ENCODE measurements around the gene ETV6.

ETV6 gene

DNA sequence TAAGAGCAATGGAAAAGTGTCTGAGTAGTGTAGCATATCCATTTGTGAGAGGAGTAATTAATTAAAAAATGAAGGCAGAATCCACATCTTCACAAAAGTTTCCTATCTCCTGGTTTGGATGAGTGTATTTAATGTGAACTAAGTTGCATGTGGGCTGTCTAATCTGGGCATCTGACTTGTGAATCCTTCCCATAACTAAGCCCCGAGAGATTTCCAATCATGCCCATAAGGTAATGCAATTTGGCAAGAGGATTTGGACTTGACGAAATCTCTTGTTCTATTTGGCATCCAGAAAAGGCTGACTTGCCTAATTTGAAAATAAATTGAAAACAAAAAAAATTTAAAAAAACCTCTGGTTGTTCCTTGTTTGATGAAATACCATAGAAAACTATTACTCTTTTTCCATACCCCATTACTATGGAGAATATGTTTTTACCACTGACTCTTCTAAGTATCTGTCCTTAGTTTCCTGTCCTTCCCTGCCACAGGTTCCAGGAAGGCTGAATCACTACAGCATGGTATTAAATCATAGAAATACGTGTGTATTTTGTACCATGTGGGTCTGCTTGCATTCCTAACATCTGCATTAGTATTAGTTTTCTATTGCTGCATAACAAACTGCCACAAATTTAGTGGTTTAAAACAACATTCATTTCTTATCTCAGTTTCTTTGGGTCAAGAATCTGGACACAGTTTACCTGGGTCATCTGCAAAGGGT, 48.4 kb downstream of the ETV6 start:
- DNase-seq, result no peak

DNA sequence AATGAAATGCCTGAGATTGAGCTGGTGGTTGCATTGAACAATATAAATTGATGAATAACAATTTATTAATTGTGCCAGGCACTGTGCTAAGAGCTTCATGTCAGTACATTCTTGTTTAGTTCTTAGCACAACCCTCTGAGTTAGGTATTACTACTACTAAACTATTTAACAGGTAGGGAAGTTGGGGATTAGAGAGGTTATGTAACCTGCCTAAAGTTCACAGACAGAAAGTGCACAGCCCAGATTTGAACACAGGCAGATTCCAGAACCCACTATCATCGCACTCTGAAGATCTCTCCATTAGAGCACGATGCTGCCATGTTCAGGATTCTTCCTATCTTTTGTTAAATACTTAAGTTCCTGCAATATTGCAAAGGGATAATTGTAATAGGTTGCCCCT, 49.3 kb downstream of the ETV6 start:
- DNase-seq, result no peak

- no peak for DNase-seq
Measured at GRCh38 chr12:11701433-11701832, 52.0 kb downstream of the ETV6 start.

- no peak for DNase-seq
Measured at GRCh38 chr12:11702959-11703358, 53.5 kb downstream of the ETV6 start.

DNA sequence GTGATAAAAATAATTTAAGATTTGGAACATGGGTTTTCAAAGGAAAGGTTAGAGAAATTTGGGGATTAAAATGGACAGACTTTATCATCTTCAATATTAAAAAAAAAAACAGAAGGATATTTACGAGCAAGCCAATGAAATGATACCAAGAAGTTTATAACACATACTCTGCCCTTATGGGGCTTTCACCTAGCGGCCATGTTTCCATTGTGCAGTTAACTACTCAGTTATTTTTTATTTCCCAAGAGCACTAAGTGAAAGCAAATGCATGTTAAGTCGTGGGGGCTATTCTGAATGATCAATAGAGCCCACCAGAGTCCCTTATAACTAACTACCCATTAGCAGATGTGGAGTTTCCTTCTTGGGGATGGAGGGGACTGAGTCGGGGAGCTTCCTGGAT, 53.9 kb downstream of the ETV6 start:
- no peak for DNase-seq

- DNase-seq, result no peak
Measured at GRCh38 chr12:11704089-11704488, 54.6 kb downstream of the ETV6 start.

DNA sequence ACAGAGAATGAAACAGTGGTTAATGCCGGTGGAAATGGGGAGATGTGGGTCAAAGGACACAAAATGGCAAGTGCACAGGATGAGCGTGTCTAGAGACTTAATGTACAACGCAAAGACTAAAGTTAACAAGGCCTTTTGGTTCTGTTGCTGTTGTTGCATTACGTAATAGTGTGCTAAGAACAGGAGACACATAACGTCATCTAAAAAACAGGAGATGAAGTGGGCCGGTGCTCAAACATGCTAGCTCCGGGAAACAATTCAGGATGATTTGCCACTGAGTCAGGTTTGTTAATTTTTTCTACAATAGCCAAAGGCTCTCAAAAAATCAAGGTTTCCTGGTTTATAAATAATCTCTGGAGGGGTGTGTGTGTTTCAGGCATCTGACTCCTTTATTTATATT, 55.5 kb downstream of the ETV6 start:
- DNase-seq, result no peak

GRCh38 chr12:11706509-11707379, 57.3 kb downstream of the ETV6 start:
- no peak for DNase-seq

GRCh38 chr12:11707535-11707934, 58.1 kb downstream of the ETV6 start:
- DNase-seq, result no peak

- DNase-seq, result no peak
Measured at GRCh38 chr12:11709513-11709912, 60.0 kb downstream of the ETV6 start.

DNA sequence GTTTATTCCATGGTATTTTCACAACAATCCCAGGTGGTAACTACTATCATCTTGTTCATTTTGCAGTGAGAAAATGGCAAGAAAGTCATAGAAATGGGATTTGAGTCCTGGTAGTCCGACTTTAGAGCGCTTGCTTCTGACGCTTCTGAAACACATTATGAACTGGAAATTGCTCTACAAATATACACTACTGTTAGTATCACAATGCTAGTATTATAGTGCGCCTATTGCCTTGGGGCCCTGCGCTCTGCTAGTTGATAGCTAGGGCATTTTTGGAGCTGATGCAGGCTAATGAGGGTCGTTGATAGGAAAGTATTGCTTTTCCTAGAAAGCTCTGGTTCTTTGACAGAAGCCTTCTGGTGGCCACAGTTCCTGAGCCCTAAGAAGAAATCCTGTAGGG, 61.0 kb downstream of the ETV6 start:
- no peak for DNase-seq

GRCh38 chr12:11710906-11711305, 61.4 kb downstream of the ETV6 start:
- DNase-seq, result no peak

DNA sequence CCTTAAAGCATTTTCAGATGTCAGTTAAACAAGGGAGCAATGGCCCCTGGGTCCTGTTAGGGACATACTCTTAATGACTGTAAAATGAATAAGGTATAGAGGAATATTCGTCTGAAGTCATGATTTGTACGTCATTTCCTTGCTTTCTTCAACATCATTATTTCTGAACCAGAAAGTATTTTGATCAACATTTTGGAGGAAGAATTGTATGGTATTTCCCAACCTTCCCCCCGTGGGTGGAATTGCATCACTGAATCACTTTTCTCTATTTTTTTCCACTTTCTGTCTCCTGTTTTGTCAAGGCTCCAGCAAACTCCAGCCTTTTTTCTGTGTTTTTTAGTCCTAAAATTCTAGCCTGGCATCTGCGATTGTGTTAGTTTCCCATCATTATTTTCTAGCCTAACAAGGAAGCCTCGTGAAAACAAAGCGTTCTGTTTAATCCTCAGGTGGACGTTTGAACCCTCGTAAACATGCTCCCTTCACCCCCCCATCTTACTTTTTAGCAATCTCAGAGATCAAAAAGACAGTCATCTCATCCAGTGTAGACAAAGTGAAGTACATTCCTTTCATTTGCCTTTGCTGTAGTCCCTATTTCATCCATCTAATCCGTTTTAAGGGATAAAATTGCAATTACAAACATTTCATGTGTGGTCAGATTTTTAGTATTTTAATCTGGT, 62.3 kb downstream of the ETV6 start:
- no peak for DNase-seq

GRCh38 chr12:11712491-11712890, 63.0 kb downstream of the ETV6 start:
- DNase-seq, result no peak

GRCh38 chr12:11713202-11713601, 63.7 kb downstream of the ETV6 start:
- DNase-seq, result no peak

- DNase-seq, result no peak
Measured at GRCh38 chr12:11714626-11715025, 65.2 kb downstream of the ETV6 start.

- DNase-seq, result no peak
Measured at GRCh38 chr12:11715621-11716020, 66.1 kb downstream of the ETV6 start.

DNA sequence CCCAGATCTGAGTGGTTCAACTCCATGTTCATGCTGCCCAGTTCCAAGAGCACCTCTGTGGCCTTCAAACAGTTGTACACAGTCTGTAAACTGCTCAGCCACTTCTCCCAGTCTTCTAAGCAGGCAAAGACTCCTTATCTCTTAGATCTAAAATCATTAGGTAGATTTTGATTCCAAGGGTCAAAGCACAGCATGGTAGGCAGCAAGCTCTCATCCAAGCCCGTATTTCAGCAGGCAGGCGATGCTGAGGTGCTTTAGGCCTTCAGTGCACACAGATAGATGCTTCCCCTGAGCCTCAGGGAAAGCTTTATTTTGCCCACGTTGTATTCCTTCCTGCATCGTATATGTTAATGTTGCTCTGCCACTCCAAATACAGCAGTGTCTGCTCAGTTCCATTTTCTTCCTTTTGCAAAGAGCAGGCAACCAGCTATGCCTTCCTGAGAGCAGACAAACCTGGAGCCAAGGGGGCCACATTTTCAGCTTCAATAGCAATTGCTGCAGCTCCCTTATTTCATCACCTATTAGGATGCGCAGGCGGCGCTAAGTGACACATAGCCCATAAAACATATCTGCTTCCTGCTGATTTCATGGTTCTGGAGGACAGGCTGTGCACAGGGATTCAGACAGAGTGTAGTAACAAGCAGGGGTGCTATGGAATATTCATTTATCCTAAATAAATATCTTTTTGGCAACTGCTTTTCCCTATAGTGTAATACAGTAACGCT, 67.5 kb downstream of the ETV6 start:
- no peak for DNase-seq

- DNase-seq, result no peak
Measured at GRCh38 chr12:11717519-11717961, 68.1 kb downstream of the ETV6 start.

- DNase-seq, result no peak
Measured at GRCh38 chr12:11718105-11718504, 68.6 kb downstream of the ETV6 start.

- DNase-seq, result no peak
Measured at GRCh38 chr12:11718768-11719253, 69.3 kb downstream of the ETV6 start.

GRCh38 chr12:11719678-11720099, 70.2 kb downstream of the ETV6 start:
- no peak for DNase-seq

DNA sequence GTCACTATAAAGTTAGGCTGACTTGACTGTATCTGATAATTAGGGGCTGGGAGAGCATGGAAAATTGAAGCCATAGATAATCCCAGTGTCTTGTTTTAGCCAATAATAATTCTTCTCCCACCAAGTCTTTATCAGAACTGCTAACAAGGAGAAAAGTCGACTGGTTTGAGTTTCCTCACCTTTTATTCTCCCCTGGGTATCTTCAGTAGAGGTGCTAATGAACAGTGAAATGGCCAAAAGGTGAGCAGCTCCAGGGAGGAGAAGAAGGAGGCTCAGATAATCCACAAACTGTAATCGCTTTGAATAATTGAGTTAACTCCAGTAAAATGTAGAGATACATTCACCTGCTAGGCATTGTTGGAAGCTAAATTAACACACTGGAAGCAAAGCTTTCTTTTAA, 72.6 kb downstream of the ETV6 start:
- DNase-seq, result no peak

Measured in GOT3 (cell line).